ENCODE results near the gene CREBL2.

DNA sequence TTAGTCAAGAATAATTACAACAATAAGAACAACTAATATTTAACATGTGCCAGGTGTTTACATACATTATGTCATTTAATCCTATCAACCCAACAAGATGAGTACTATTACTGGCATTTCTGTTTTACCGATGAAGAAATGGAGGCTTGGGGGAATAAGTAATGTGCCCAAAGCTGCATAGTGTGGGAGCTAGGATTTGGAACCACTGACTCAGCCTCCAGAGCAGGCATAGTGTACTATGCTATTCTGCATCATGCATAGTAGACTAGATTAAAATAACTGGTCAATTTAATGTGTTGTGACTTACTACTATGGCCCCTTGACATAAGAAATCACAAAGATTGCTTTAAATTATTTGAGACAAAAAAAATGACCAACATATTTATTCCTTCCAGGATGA is 74.8 kb downstream of the CREBL2 start:
- TF ChIP-seq, protein P1, sequence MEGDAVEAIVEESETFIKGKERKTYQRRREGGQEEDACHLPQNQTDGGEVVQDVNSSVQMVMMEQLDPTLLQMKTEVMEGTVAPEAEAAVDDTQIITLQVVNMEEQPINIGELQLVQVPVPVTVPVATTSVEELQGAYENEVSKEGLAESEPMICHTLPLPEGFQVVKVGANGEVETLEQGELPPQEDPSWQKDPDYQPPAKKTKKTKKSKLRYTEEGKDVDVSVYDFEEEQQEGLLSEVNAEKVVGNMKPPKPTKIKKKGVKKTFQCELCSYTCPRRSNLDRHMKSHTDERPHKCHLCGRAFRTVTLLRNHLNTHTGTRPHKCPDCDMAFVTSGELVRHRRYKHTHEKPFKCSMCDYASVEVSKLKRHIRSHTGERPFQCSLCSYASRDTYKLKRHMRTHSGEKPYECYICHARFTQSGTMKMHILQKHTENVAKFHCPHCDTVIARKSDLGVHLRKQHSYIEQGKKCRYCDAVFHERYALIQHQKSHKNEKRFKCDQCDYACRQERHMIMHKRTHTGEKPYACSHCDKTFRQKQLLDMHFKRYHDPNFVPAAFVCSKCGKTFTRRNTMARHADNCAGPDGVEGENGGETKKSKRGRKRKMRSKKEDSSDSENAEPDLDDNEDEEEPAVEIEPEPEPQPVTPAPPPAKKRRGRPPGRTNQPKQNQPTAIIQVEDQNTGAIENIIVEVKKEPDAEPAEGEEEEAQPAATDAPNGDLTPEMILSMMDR (IDR thresholded peaks at IDR 0.05) = no peak
- no peak for TF ChIP-seq EZH2 (IDR thresholded peaks at IDR 0.05; ENCODE audit: borderline replicate concordance, insufficient read depth, low read depth, low read length, poor library complexity, severe bottlenecking)
